Measurements from ENCODE around the gene OTOF.

OTOF gene

DNA sequence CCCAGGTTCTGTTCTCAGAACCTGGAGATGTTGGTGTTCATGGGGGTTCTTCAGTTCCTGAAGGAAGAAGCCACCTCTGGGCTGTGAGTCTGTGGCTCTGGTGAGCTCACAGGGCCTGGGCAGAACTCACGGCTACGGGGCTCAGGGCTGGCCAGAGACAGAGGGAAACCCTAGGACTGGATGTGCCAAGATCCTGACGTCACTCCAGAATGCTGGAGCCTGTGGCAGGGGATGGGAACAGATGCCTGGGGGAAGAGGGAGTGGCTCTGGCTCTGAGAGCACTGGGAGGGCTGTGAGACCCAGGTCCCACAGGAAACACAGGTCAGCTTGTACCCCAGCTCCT, at the start of gene OTOF:
TSS of gene OTOF (minus strand) at position 214 of the 343 bp plus-strand sequence.
- no peak for FAIRE-seq
- no peak for DNase-seq (ENCODE audit: extremely low spot score, insufficient read length, low read depth)

- FAIRE-seq (no peak), DNase-seq (ENCODE audit: extremely low spot score, insufficient read length, low read depth) (no peak)
Observed at GRCh38 chr2:26526589-26526988, 48.7 kb upstream of the OTOF start.

DNA sequence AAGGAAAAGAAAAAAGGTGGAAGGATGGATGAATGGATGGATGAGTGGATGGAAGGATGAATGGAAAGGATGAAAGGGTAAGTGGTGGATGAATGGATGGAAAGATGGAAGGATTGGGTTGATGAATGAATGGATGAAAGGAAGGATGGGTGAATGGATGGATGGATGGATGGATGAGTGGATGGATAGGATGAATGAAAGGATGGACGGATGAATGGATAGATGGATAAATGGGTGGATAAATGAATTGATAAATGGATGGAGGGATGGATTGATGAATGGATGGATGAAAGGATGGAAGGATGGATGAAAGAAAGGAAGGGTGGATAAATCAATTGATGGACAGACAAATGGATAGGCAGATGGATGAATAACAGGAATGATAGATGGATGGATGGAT, 48.2 kb upstream of the OTOF start:
- DNase-seq (ENCODE audit: extremely low spot score, insufficient read length, low read depth) (no peak), FAIRE-seq (no peak)

DNA sequence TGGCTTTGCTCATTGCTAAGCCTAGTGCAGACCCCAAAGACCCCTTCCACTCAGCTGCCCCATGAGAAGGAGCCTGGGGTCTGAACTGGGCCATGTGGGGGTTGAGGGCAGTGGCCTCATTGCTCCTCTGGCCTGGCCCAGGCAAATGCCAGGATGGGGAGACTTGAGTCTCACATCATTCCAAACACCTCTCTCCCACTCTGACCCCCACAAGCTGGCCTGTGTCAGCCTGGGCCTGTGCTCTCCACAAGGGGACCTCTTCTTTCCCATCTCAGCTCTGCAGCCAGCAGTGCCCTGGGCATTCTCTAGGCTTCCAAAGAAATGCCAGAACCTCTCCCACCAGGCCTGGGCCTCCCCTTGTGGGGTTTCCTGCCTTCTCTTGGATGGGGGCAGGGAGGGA, 45.8 kb upstream of the OTOF start:
- no peak for FAIRE-seq

GRCh38 chr2:26522751-26523171, 44.8 kb upstream of the OTOF start:
- FAIRE-seq (no peak), DNase-seq (ENCODE audit: extremely low spot score, insufficient read length, low read depth) (no peak)

More for the DNA sequence above, 45.8 kb upstream of the OTOF start:
- no peak for DNase-seq (ENCODE audit: extremely low spot score, insufficient read length, low read depth)

DNA sequence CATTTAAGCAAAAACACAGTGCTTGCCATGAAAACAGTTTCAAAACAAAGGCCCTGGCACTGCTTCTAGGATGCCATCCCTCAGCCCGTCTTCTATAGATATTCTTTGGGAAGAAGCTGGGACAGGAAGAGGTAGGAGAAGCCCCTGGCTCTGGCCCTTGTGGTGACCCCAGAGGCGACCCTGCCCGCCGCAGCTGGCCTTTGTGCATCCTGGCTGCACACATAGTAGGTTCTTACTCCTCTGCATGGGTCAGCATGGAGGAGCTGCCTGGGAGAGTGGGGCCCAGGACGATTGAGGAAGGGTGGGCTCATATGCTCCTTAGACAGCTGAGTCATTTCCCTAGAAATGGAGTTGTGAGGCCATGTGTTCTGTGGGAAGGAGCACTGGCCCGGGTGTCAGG, 44.4 kb upstream of the OTOF start:
- FAIRE-seq, result no peak
- DNase-seq (ENCODE audit: extremely low spot score, insufficient read length, low read depth), result no peak

DNA sequence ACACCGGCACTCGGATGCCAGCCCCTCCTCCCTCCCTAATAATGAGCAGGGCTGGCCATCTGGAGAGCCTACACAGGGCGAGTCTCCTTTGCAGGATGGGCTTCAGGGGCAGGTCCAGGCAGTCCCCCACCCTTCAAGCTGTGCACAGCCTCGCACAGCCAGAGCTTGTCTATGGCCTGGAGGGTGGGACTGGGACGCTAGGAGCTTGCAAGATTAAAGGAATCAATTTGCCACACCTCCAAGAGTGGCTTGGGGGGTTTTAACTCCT, 43.9 kb upstream of the OTOF start:
- no peak for FAIRE-seq
- no peak for DNase-seq (ENCODE audit: extremely low spot score, insufficient read length, low read depth)

GRCh38 chr2:26521054-26521912, 43.4 kb upstream of the OTOF start:
- no peak for DNase-seq (ENCODE audit: extremely low spot score, insufficient read length, low read depth)
- no peak for FAIRE-seq

- no peak for DNase-seq (ENCODE audit: extremely low spot score, insufficient read length, low read depth)
- FAIRE-seq, result no peak
Observed at GRCh38 chr2:26520148-26520449, 42.2 kb upstream of the OTOF start.

DNA sequence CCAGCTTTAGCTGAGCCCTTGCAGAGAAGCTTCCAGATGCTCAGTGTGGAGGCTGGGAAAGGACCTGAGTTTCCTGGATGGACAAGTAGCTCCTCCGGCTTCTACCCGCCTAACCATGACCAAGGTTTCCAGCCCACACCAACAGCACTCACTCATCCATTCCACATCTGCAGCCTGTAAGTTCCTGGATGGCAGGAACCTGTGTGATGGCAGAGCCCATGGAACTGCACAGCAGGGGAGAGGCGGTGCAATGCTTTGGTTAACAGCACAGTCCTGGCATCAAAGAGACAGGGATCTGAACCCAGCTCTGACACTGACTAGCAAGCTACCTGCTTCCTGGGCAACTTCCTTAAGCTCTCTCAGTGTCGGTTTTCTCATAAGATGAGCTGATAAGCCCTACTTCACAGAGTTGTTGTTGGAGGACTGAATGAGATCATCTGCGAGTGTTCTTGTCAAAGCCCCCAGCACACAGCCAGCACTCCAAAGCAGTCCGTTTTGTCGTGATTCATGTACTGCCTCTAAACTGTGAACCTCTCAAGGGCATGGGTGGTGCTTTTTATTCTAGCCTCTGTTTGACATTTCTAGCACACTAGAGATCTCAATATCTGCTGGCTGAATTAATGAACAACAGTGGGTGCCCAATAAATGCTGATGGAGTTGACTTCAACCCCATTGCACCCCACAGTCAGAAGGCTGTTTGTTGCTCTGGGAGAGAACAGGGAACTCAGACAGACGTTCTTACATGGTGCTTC, 41.6 kb upstream of the OTOF start:
- FAIRE-seq, result no peak
- DNase-seq (ENCODE audit: extremely low spot score, insufficient read length, low read depth), result no peak

GRCh38 chr2:26516781-26517180, 38.9 kb upstream of the OTOF start:
- no peak for DNase-seq (ENCODE audit: extremely low spot score, insufficient read length, low read depth)
- no peak for FAIRE-seq

- DNase-seq (ENCODE audit: extremely low spot score, insufficient read length, low read depth), result no peak
- FAIRE-seq, result no peak
Observed at GRCh38 chr2:26516246-26516645, 38.3 kb upstream of the OTOF start.

DNA sequence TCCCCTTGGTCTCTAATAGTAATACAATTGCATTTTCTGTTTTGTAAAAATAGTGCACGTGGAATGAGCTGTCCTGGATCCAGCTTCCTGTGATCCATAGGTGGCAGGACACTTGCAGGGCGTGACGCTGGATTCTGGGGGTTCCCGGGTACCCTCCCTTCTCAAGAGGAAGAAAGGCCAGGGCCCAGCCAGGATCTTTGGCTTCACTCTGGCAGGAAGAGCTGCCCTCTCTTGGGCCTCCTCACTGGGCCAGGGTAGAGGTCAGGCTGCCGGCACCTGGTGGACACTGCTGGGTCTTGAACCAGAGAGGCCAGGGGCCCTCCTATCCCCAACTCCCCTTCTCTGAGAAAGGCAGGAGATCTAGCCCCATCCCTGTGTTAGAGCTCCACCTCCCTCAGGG, 37.8 kb upstream of the OTOF start:
- FAIRE-seq (no peak), DNase-seq (ENCODE audit: extremely low spot score, insufficient read length, low read depth) (no peak)

DNA sequence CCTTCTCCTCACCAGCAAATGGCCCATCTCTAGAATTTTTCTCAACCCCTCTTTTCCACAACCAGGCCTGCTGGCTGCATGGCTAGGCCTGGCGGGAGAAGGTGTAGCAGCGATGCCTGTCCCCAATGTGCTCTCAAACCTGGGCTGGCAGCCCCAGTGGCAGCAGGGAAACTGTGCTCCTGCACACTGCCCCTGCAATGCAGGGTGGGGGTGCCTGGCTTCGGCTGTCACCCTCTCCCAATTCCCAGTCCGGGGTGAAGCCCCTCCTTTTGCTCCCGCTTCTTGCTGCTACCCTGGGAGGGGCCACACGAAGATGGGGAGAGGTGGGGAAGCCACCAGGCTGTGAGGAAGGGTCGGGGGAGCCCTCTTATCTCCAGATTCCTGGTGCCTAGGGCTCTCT, 36.1 kb upstream of the OTOF start:
- no peak for FAIRE-seq
- no peak for DNase-seq (ENCODE audit: extremely low spot score, insufficient read length, low read depth)

GRCh38 chr2:26513261-26513660, 35.3 kb upstream of the OTOF start:
- no peak for FAIRE-seq
- DNase-seq (ENCODE audit: extremely low spot score, insufficient read length, low read depth), result no peak

- no peak for FAIRE-seq
- DNase-seq (ENCODE audit: extremely low spot score, insufficient read length, low read depth), result no peak
Observed at GRCh38 chr2:26511466-26511865, 33.5 kb upstream of the OTOF start.

DNA sequence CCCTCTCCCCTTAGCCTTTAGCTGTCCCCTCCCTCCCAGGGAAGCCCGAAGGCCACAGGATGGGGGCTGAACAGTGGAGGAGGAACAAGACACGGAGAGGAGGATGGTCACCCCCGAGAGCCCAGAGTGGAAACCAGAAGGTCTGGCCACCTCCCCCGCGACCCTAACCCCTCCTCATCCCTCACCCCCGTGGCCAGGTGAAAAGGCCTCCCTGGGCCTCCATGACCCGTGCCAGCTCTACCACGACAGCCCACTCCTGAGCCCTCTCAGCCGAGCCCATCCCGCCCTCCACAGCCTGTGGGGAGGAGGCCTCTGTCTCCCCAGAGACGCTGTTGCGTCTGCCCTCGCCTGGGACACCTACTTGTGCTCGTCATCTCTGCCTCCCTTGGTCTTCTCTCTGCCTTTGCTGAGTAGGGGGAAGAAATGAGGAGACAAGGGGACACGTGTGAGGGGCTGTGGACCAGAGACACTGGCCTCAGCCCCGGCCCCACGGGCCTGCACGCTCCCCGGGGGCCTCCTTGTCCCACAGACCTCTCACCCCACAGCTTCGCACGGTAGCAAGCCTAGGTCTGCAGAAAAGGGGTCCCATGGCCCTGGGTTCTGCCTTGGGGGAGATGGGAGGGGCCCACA, 32.5 kb upstream of the OTOF start:
- FAIRE-seq (no peak), DNase-seq (ENCODE audit: extremely low spot score, insufficient read length, low read depth) (no peak)

GRCh38 chr2:26509141-26509540, 31.2 kb upstream of the OTOF start:
- no peak for FAIRE-seq
- no peak for DNase-seq (ENCODE audit: extremely low spot score, insufficient read length, low read depth)

- DNase-seq (ENCODE audit: extremely low spot score, insufficient read length, low read depth), result no peak
- FAIRE-seq, result no peak
Observed at GRCh38 chr2:26507932-26508331, 30.0 kb upstream of the OTOF start.

DNA sequence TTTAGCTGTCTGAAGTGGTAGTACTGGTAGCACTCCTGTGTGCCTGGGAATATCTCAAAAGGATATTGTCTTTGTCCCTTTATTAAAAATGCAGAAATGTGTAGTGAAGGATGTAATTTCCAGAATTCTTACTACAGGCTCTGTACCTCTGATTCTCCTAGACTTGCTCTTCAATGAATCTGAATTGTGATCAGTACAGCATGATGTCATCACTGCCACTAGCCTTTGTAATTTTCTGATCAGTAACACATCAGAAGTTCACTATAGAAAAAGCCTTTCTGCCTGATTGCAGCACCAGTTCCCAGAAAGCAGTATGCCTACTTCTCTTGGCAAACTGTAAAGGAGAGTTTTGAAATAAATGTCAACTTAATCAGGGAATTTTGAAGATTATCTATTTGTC, 29.2 kb upstream of the OTOF start:
- FAIRE-seq (no peak), DNase-seq (ENCODE audit: extremely low spot score, insufficient read length, low read depth) (no peak)

- FAIRE-seq, result no peak
- no peak for DNase-seq (ENCODE audit: extremely low spot score, insufficient read length, low read depth)
Observed at GRCh38 chr2:26506279-26506678, 28.4 kb upstream of the OTOF start.

DNA sequence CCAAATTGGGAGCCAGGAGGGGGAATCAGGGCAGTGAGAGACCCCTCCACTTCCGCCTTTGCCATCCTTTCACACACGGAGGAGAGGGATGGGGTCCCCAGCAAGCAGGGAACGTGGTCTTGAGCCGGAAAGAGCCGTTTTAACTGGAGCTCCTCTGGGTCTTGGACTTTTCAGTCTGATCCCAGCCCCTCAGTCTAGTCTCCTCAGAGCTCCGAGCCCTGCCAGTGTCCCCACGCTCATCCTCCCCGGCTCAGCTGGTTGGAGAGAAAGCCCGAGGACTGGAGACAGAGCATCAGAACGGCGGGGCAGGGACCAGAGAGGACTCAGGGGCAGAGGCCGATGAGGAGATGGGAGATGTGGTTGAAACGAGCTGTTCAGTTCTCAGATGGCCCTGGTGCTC, 26.1 kb upstream of the OTOF start:
- DNase-seq (ENCODE audit: extremely low spot score, insufficient read length, low read depth), result no peak
- no peak for FAIRE-seq
